OCI-LY7 (cell line): ENCODE results near the gene GALNTL6. TPM values are rescaled to one million over a fixed set of nuclear protein-coding genes. Genes with fewer than 3 reads are reported as not detected.
"Not testable (repeated sequence)": the region's sequence is repeated elsewhere in the genome, so short reads cannot be mapped to it uniquely, and the experiment has no call there.

ENCODE experiments used
- BruUV-seq: library from RNA; stranded (reverse); fragments of 400-500 nt; replicated peaks from 2 replicates; lab custom pipeline; 2021; lab: Mats Ljungman, UMichigan
- CTCF ChIA-PET: fragments of 300-600 bp; sonication (Branson Sonifier 250); formaldehyde crosslinking; loops from one replicate; lab custom pipeline; 2022; ENCODE audit warnings: antibody characterized with exemption; ENCODE audit not compliant: unreplicated experiment; lab: Charles Lee
- POLR2A ChIA-PET: fragments of 300-600 bp; sonication (Branson Sonifier 250); formaldehyde crosslinking; loops from one replicate; lab custom pipeline; 2022; ENCODE audit warnings: antibody characterized with exemption; lab: Charles Lee
- DNase-seq: peaks from one replicate; pipeline ENCODE4 v3.0.0-alpha.2; 2015; ENCODE audit warnings: low spot score
- H2AFZ ChIP-seq: fragments of 200-600 bp; sonication (generic), shearing (Covaris generic); 2 replicates; pipeline ENCODE4 v1.6.1; 2014; ENCODE audit warnings: mild to moderate bottlenecking, antibody characterized with exemption, low read length, moderate library complexity
- H3K27ac ChIP-seq: fragments of 200-600 bp; sonication (generic); 2 replicates; pipeline ENCODE4 v1.5.1; 2014; ENCODE audit warnings: mixed run types, low read depth, mild to moderate bottlenecking, moderate library complexity, low read length, inconsistent platforms; ENCODE audit not compliant: poor library complexity, severe bottlenecking
- H3K36me3 ChIP-seq: fragments of 200-600 bp; sonication (generic); 2 replicates; pipeline ENCODE4 v1.6.1; 2014; ENCODE audit warnings: mild to moderate bottlenecking, antibody characterized with exemption, low read length, moderate library complexity, mixed read lengths; ENCODE audit not compliant: insufficient read depth
- H3K4me1 ChIP-seq: fragments of 200-600 bp; sonication (generic); 2 replicates; pipeline ENCODE4 v1.5.1; 2014; ENCODE audit warnings: mild to moderate bottlenecking, low read length; ENCODE audit not compliant: insufficient read depth, poor library complexity, severe bottlenecking
- H3K4me2 ChIP-seq: fragments of 200-600 bp; sonication (generic); 2 replicates; pipeline ENCODE4 v1.6.1; 2014; ENCODE audit warnings: mild to moderate bottlenecking, low read length
- H3K4me3 ChIP-seq: fragments of 200-600 bp; sonication (generic); 2 replicates; pipeline ENCODE4 v1.5.1; 2014; ENCODE audit warnings: mild to moderate bottlenecking, low read depth, low read length; ENCODE audit not compliant: poor library complexity, severe bottlenecking
- H3K79me2 ChIP-seq: fragments of 200-600 bp; sonication (generic); 2 replicates; pipeline ENCODE4 v1.6.1; 2016; ENCODE audit warnings: low read depth, mild to moderate bottlenecking, low read length, moderate library complexity, mixed read lengths; ENCODE audit not compliant: insufficient read depth
- H3K9me2 ChIP-seq: fragments of 200-600 bp; sonication (generic); 2 replicates; pipeline ENCODE4 v1.6.1; 2016; ENCODE audit warnings: mild to moderate bottlenecking, low read length, mixed read lengths; ENCODE audit not compliant: insufficient read depth
- H3K9me3 ChIP-seq: fragments of 200-600 bp; sonication (generic); 2 replicates; pipeline ENCODE4 v1.6.1; 2014; ENCODE audit warnings: mild to moderate bottlenecking, mixed run types, low read length, mixed read lengths
- H4K20me1 ChIP-seq: fragments of 200-600 bp; sonication (generic); 2 replicates; pipeline ENCODE4 v1.6.1; 2014; ENCODE audit warnings: mild to moderate bottlenecking, antibody characterized with exemption, low read length, moderate library complexity, mixed read lengths; ENCODE audit not compliant: insufficient read depth
- CTCF ChIP-seq: fragments of 200-600 bp; sonication (generic); conservative IDR thresholded peaks from 2 replicates; pipeline ENCODE4 v1.5.1; 2014; ENCODE audit warnings: mild to moderate bottlenecking, antibody characterized with exemption, low read length, moderate library complexity, mixed read lengths
- EZH2phosphoT487 ChIP-seq: fragments of 200-600 bp; sonication (generic); IDR thresholded peaks from 2 replicates; pipeline ENCODE4 v1.6.1; 2018; ENCODE audit warnings: low read depth, borderline replicate concordance, mild to moderate bottlenecking, mixed run types, antibody characterized with exemption, low read length, moderate library complexity, mixed read lengths
- intact Hi-C: fragments of 100-400 bp; cut with micrococcal nuclease; formaldehyde crosslinking; loops from one replicate; pipeline ENCODE4 v1.10.0; 2022; ENCODE audit not compliant: unreplicated experiment
- total RNA-seq, 2 experiments: library from RNA; depleted of rRNA in 1 of 2; stranded (reverse); fragments of >200 nt in 1 of 2; shearing (Covaris generic) in 1 of 2; gene quantifications; 2 replicates each; pipeline ENCODE4 v1.2.3, GENCODE V29; 2014 to 2022

GALNTL6 gene
- total RNA-seq, 2 experiments from 2014 or later = not detected

- Histone ChIP-seq H3K27ac (no peak overlapping the region), H3K79me2 (no peaks in the 10 kb centered on the region), H3K36me3 (no peaks in the 10 kb centered on the region), H3K4me2 (no peak overlapping the region), H3K4me3 (no peak overlapping the region), H4K20me1 (no peaks in the 10 kb centered on the region), H2AFZ (no peak overlapping the region), H3K9me3 (no peaks in the 10 kb centered on the region), H3K4me1 (peaks cover 5% of the 10 kb centered on the region), H3K9me2 (no peaks in the 10 kb centered on the region)
- POLR2A ChIA-PET = interaction anchor here (0.6 to 2.2 kb wide), 2 partner anchors 16 to 48 kb away, joined by 3 to 7 read pairs; no protein-coding TSS in a partner anchor
- BruUV-seq = no TSS peak
- TF ChIP-seq CTCF = no peak
- TF ChIP-seq EZH2phosphoT487 = no peak
- intact Hi-C loops = no loop called here
- CTCF ChIA-PET = no interaction called here
- DNase-seq = no peak
Measured at GRCh38 chr4:173041482-173041881, 1228.3 kb downstream of the GALNTL6 start.

DNA sequence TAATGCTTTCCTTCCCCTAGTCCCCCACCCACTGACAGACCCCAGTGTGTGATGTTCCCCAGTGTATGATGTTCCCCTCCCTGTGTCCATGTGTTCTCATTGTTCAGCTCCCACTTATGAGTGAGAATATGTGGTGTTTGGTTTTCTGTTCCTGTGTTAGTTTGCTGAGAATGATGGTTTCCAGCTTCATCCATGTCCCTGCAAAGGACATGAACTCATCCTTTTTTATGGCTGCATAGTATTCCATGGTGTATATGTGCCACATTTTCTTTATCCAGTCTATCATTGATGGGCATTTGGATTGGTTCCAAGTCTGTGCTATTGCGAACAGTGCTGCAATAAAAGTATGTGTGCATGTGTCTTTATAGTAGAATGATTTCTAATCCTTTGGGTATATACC is 1228.9 kb downstream of the GALNTL6 start:
- H3K9me2 ChIP-seq, BruUV-seq, DNase-seq, CTCF ChIA-PET, H3K79me2 ChIP-seq, H4K20me1 ChIP-seq, intact Hi-C loops, H3K9me3 ChIP-seq, H3K4me1 ChIP-seq, H2AFZ ChIP-seq, H3K4me2 ChIP-seq, H3K4me3 ChIP-seq, H3K27ac ChIP-seq, H3K36me3 ChIP-seq: not testable (repeated sequence)
- POLR2A ChIA-PET = interaction anchor here (0.5 kb wide), 1 partner anchor 29 kb away, joined by 5 read pairs; no protein-coding TSS in a partner anchor

GRCh38 chr4:173044340-173044739 is 1231.1 kb downstream of the GALNTL6 start:
- DNase-seq = no peak
- CTCF ChIA-PET = no interaction called here
- intact Hi-C loops = no loop called here

More at GRCh38 chr4:173044340-173044739, 1231.1 kb downstream of the GALNTL6 start:
- Histone ChIP-seq H4K20me1 (no peaks in the 10 kb centered on the region), H3K9me2 (no peaks in the 10 kb centered on the region), H3K9me3 (no peaks in the 10 kb centered on the region), H3K79me2 (no peaks in the 10 kb centered on the region), H3K4me2 (no peak overlapping the region), H3K4me1 (peaks cover 5% of the 10 kb centered on the region), H3K4me3 (no peak overlapping the region), H2AFZ (no peak overlapping the region), H3K27ac (no peak overlapping the region), H3K36me3 (no peaks in the 10 kb centered on the region)
- no peak for TF ChIP-seq EZH2phosphoT487
- TF ChIP-seq CTCF = no peak
- POLR2A ChIA-PET = interaction anchor here (0.6 kb wide), 1 partner anchor 14 kb away, joined by 3 read pairs; no protein-coding TSS in a partner anchor
- no TSS peak for BruUV-seq
